Body of pancreas (tissue), 4 donors: Measurements from ENCODE around the gene SLC25A29.

Source experiments
- CTCF ChIP-seq, 7 experiments: fragments of 450-650 bp in 4 of 7; fragments of 200-600 bp in 3 of 7; sonication (generic) in 3 of 7; IDR thresholded peaks; one replicate each; pipeline ENCODE4 v1.5.1; 2016 to 2019; ENCODE audit warnings: antibody characterized with exemption in 7 of 7
- POLR2A ChIP-seq, 3 donors: fragments of 450-650 bp; IDR thresholded peaks; one replicate each; pipeline ENCODE4 v1.6.1; 2016; ENCODE audit warnings: antibody characterized with exemption in 3 of 3, mild to moderate bottlenecking in 2 of 3

GRCh38 chr14:100336618-100337530 lies 30.6 kb upstream of the SLC25A29 start:
- TF ChIP-seq CTCF (IDR thresholded peaks at IDR 0.05) (no peak), POLR2A (IDR thresholded peaks at IDR 0.05) (no peak)
